Activated CD8-positive, alpha-beta memory T cell treated with anti-CD3 and anti-CD28 coated beads for 24 hours (primary cell): ENCODE results near the gene MAN1A1.

Source experiments
- DNase-seq: peaks from one replicate; pipeline ENCODE4 v3.0.0-alpha.2; 2020

MAN1A1 gene

GRCh38 chr6:119345114-119345513 is 4.4 kb downstream of the MAN1A1 start:
- no peak for DNase-seq

- no peak for DNase-seq
These were observed 5.3 kb downstream of the MAN1A1 start for GRCh38 chr6:119344306-119344705.

- no peak for DNase-seq
These were observed 5.9 kb downstream of the MAN1A1 start for GRCh38 chr6:119343573-119344146.

GRCh38 chr6:119343167-119343566 is 6.4 kb downstream of the MAN1A1 start:
- DNase-seq = no peak

- DNase-seq = no peak
These were observed 7.1 kb downstream of the MAN1A1 start for GRCh38 chr6:119342430-119342829.

- no peak for DNase-seq
These were observed 8.6 kb downstream of the MAN1A1 start for GRCh38 chr6:119340796-119341487.

GRCh38 chr6:119339941-119340456 is 9.6 kb downstream of the MAN1A1 start:
- DNase-seq = no peak

- no peak for DNase-seq
These were observed 11.8 kb downstream of the MAN1A1 start for GRCh38 chr6:119337762-119338161.

GRCh38 chr6:119337252-119337651 is 12.3 kb downstream of the MAN1A1 start:
- no peak for DNase-seq

- DNase-seq = no peak
These were observed 14.9 kb downstream of the MAN1A1 start for GRCh38 chr6:119334535-119335264.

- DNase-seq = no peak
These were observed 15.8 kb downstream of the MAN1A1 start for GRCh38 chr6:119333707-119334295.

- no peak for DNase-seq
These were observed 16.4 kb downstream of the MAN1A1 start for GRCh38 chr6:119333063-119333609.

- DNase-seq = no peak
These were observed 17.8 kb downstream of the MAN1A1 start for GRCh38 chr6:119331663-119332286.

GRCh38 chr6:119330520-119331113 is 18.9 kb downstream of the MAN1A1 start:
- DNase-seq = no peak

GRCh38 chr6:119329794-119330180 is 19.8 kb downstream of the MAN1A1 start:
- no peak for DNase-seq

- DNase-seq = no peak
These were observed 20.4 kb downstream of the MAN1A1 start for GRCh38 chr6:119328892-119329793.

GRCh38 chr6:119328254-119328653 is 21.3 kb downstream of the MAN1A1 start:
- DNase-seq = no peak

- no peak for DNase-seq
These were observed 21.8 kb downstream of the MAN1A1 start for GRCh38 chr6:119327810-119328209.

- no peak for DNase-seq
These were observed 23.1 kb downstream of the MAN1A1 start for GRCh38 chr6:119326291-119327005.

- DNase-seq = no peak
These were observed 23.8 kb downstream of the MAN1A1 start for GRCh38 chr6:119325559-119326265.
